ENCODE results near the gene ARHGEF33.

ARHGEF33 gene

DNA sequence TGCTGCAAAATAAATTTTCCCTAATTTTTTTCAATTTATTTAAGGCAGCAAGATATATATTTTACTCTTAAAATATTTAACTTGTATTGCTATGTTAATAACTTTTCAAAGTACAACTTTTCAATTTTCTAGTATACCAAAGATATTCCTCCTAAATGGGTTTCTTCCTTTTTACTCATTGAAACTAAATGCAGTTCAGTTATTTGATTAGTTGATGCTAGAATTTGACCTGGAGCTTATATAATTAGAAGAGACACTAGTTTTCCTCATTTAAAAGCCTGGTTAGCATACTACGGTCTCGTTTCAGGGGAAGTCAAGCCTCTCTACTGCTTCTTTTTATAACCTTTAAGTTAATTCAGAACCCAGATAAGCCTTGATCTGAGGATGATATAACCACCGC, at the start of gene ARHGEF33:
Gene ARHGEF33, plus strand, starts transcription at position 301 of the 400 bp plus-strand sequence. CDS start 29,573 bp downstream, outside the sequence.
- H3K4me3 ChIP-seq (ENCODE audit: low read depth, low read length): no peak within 1 kb of the TSS
- DNase-seq (ENCODE audit: low read depth): no peak
- TF ChIP-seq, protein P1, sequence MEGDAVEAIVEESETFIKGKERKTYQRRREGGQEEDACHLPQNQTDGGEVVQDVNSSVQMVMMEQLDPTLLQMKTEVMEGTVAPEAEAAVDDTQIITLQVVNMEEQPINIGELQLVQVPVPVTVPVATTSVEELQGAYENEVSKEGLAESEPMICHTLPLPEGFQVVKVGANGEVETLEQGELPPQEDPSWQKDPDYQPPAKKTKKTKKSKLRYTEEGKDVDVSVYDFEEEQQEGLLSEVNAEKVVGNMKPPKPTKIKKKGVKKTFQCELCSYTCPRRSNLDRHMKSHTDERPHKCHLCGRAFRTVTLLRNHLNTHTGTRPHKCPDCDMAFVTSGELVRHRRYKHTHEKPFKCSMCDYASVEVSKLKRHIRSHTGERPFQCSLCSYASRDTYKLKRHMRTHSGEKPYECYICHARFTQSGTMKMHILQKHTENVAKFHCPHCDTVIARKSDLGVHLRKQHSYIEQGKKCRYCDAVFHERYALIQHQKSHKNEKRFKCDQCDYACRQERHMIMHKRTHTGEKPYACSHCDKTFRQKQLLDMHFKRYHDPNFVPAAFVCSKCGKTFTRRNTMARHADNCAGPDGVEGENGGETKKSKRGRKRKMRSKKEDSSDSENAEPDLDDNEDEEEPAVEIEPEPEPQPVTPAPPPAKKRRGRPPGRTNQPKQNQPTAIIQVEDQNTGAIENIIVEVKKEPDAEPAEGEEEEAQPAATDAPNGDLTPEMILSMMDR (IDR thresholded peaks at IDR 0.05; ENCODE audit: control insufficient read depth, extremely low read depth, insufficient read depth): no peak

DNA sequence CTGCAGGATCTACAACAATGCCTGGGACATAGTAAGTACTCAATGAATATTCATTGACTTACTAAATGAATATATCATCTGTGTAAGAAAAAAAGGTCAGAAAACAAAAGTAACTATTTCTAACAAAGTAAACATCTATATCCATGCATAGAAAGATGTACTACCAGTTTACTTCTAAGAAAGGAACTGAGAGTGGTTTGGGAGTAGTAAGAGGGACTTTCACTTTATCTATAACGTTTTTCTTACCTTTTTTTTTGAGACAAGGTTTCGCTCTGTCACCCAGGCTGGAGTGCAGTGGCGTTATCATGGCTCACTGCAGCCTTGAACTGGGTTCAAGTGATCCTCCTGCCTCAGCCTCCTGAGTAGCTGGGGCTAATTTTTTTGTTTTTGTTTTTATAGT, 39.6 kb upstream of the ARHGEF33 start:
- no peak overlapping the region for H3K4me3 ChIP-seq (ENCODE audit: low read depth, low read length)
- TF ChIP-seq, protein P1 (IDR thresholded peaks at IDR 0.05; ENCODE audit: control insufficient read depth, extremely low read depth, insufficient read depth): no peak
- no peak for DNase-seq (ENCODE audit: low read depth)

DNA sequence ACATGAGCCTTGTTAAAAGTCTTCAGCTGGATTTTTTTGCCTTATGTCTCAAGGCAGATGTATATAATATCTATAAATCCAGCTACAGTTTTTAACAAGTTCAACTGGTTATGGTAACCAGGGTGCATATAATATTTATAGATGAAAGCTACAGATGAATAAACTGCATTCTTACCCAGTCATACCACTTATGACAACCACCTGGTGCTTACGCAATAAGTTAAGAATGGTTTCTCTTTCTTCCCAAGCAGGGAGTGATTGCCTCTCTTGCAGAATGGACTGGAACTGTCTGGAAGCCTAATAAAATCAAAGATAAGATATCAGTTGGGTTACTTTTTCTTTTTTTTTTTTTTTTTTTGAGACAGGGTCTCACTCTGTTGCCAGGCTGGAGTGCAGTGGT, 33.5 kb upstream of the ARHGEF33 start:
- TF ChIP-seq, protein P1 (IDR thresholded peaks at IDR 0.05; ENCODE audit: control insufficient read depth, extremely low read depth, insufficient read depth): no peak
- DNase-seq (ENCODE audit: low read depth): no peak
- no peak overlapping the region for H3K4me3 ChIP-seq (ENCODE audit: low read depth, low read length)

DNA sequence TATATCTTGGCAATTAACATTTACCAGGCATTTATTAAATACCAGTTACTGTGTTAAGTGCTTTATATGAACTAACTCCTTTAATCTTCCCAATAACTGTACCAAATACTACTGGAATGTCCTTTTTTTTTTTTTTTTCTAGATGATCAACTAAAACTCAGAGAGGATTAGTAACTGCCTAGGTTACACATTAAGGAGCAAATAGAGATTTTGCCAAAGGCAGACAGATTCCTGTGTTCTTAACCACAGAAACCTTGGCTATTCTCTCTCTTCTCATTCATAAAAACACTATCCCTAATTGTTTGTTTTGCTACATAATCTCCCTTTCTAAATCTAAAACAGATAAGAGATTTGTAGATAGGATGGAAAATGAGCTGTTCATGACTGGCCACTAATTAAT, 27.2 kb upstream of the ARHGEF33 start:
- H3K4me3 ChIP-seq (ENCODE audit: low read depth, low read length): no peak overlapping the region
- TF ChIP-seq, protein P1 (IDR thresholded peaks at IDR 0.05; ENCODE audit: control insufficient read depth, extremely low read depth, insufficient read depth): no peak
- no peak for DNase-seq (ENCODE audit: low read depth)

DNA sequence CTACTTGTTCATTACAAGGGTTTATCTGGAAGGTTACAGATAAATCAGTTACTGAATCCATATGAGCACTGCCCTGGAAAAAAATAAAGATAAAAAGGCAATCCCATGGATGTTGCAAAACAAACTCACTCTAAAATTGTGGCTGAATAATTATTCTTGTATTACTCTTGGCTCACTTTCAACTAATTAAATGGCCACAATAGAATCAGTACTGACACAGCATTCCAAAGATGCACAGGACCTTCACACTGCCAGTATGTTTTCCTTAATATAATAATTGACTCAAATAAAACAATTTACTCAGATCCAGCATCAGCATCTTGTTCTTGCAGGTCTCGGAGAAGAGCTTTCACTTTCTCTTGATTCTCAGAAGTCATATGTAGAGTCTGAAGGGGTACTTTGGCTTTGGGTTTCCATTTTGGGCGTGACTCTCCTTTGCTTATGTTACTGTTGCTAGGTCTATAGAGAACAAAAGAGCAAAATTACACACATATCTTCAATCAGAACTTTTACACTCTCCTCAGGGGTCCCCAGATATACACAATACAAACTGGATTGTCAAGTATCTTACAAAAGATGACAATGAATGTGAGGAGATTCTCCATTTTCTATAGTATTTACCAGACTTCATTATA, 26.5 kb upstream of the ARHGEF33 start:
- TF ChIP-seq, protein P1 (IDR thresholded peaks at IDR 0.05; ENCODE audit: control insufficient read depth, extremely low read depth, insufficient read depth): no peak
- no peak overlapping the region for H3K4me3 ChIP-seq (ENCODE audit: low read depth, low read length)
- no peak for DNase-seq (ENCODE audit: low read depth)

DNA sequence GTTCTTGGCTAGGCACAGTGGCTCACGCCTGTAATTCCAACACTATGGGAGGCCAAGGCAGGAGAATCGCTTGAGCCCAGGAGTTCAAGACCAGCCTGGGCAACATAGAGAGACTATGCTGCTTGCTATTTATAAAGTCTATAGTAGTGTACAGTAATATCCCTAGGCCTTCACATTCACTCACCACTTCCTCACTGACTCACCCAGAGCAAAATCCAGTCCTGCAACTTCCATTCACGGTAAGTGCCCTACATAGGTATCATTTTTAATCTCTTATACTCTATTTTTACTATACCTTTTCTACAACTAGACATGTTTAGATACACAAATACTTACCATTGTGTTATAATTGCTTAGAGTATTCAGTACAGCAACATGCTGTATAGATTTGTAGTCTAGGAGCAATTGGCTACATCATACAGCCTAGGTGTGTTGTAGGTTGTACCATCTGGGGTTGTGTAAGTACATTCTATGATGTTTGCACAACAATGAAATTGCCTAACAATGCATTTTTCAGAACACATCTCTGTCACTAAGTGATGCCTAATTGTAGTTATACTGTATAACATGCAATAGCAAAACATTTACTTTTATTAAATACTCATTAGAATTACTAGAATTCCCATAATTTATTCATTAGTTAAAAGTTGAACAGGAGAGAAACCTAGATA, 22.8 kb upstream of the ARHGEF33 start:
- no peak for DNase-seq (ENCODE audit: low read depth)
- TF ChIP-seq, protein P1 (IDR thresholded peaks at IDR 0.05; ENCODE audit: control insufficient read depth, extremely low read depth, insufficient read depth): no peak
- H3K4me3 ChIP-seq (ENCODE audit: low read depth, low read length): no peak overlapping the region

All from LNCaP clone FGC (cell line).